ENCODE data around the gene MOXD1.
"Not testable (repeated sequence)": the region's sequence is repeated elsewhere in the genome, so short reads cannot be mapped to it uniquely, and the experiment has no call there.

MOXD1 gene

DNA sequence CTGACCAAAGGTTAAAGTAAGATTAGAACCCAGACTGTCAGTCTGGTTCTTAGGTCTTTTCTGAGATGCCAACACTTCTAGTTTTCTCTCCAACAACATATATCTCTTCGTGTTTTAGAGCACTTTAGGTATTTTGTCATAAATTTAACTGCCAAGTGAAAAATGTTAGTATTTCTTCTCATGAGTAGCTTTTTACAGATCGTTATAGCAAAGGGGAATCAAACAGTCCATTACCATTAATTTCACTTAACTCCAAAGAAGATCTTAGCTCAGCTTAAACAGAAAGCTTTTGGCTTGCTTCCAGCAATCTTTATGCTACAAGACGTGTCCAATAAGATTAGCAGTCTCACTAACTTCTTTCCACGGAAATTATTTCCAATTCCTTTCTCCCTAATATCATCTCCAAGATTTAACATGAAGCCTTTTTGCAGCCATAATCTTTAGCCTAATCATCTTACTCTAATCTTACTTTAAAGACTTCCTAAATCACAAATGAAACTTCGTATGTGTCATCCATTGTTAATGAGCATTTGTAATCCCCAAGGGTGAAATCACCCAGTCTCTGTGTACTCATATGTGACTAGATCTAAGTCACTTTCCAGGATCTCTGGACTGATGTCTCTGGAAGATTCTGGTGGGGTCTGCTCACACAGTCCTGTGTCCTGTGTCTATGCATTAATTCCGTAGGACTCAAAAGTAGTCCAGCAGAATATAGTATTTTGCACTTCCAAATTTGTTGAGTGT lies 38.7 kb downstream of the MOXD1 start:
- DNase-seq (ENCODE audit: low read depth) = no peak
- H3K4me3 ChIP-seq (ENCODE audit: low read depth, low read length) = no peak overlapping the region

DNA sequence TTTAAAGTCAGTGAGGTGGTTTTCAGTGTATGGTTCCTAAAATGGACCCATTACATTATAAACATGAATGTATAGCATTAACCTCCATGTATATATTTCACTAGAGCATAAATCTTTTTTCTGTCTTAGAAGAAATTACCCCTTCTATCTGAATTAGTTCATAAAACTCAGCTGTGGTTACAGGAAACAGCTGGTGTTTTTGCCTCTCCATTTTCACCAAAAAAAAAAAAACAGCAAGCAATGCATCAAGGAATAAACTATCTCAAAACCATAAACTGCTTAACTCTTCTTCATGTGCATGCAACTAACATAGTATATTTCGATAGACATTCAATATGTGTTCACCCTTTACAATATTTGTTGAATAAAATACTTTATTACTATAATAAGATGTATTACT lies 40.2 kb downstream of the MOXD1 start:
- DNase-seq (ENCODE audit: low read depth) = no peak
- no peak overlapping the region for H3K4me3 ChIP-seq (ENCODE audit: low read depth, low read length)

DNA sequence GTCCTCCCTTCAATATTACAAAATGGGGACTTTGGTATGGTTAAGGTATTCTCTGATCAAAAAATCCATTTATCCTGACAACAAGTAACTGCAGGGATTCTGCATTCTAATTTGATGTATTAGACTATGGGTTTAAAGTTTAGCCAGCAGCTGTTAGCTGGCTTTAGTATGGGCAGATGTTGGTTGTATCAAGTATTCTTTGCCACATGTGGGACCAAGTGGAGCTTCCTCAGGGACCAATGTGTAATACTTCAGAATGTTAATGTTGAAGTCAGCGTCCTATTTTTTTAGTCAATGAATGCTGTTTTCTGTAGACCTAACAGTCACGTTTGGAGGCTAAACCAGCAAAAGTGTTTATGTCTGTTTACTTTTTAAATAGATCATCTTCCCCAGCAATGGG lies 41.4 kb downstream of the MOXD1 start:
- H3K4me3 ChIP-seq (ENCODE audit: low read depth, low read length) = no peak overlapping the region
- DNase-seq (ENCODE audit: low read depth) = no peak

DNA sequence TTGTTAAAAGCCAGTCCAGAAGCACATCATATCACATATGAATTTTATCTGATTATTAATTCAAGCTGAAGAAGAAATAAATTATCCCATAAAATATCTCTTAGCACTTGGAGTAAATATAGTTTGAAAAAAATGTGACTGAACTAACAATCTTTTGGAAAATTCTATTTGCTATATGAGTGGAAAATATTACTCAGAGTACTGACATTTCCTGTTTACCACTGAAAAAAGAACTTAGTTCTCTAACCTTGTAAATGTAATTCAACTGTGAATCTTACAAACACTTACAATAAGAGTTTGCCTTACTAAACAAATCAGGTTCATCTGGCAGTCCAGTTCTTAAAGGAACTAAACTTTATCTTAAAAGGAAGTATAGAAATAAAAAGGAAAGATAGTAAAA lies 44.2 kb downstream of the MOXD1 start:
- H3K4me3 ChIP-seq (ENCODE audit: low read depth, low read length) = no peak overlapping the region
- no peak for DNase-seq (ENCODE audit: low read depth)

DNA sequence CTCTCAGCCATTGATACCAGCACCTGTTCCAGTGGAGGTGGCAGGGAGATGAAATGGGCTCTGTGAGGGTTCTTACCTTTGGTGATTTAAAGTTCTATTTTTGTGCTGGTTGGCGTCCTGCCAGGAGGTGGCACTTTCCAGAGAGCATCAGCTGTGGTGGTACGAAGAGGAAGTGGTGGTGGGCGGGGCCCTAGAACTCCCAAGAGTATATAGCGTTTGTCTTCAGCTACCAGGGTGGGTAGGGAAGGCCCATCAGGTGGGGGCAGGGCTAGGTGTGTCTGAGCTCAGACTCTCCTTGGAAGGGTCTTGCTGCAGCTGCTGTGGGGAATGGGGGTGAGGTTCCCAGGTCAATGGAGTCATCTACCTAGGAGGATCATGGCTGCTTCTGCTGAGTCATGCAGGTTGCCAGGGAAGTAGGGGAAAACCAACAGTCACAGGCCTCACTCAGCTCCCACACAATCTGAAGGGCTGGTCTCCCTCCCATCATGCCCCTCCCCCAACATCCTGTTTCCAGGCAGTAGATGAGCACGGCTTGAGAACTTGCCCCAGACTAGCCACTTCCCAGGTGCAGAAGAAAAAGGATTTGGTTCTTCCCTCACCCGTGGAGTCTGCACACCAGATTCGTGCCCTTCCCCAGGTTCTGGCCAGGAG lies 46.6 kb downstream of the MOXD1 start:
- no peak overlapping the region for H3K4me3 ChIP-seq (ENCODE audit: low read depth, low read length)
- DNase-seq (ENCODE audit: low read depth) = no peak

DNA sequence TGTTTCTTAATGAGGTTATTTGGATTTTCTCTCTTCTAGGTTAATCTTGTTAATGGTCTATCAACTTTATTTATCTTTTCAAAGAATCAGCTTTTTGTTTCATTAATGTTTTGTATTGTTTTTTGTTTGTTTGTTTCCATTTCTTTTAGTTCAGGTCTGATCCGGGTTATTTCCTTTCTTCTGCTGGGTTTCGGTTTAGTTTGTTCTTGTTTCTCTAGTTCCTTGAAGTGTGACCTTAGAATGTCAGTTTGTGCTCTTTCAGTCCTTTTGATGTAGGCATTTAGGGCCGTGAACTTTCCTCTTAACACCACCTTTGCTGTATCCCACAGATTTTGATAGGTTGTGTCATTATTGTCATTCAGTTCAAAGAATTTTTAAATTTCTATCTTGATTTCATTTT lies 49.3 kb downstream of the MOXD1 start:
- DNase-seq (ENCODE audit: low read depth); H3K4me3 ChIP-seq (ENCODE audit: low read depth, low read length): not testable (repeated sequence)

DNA sequence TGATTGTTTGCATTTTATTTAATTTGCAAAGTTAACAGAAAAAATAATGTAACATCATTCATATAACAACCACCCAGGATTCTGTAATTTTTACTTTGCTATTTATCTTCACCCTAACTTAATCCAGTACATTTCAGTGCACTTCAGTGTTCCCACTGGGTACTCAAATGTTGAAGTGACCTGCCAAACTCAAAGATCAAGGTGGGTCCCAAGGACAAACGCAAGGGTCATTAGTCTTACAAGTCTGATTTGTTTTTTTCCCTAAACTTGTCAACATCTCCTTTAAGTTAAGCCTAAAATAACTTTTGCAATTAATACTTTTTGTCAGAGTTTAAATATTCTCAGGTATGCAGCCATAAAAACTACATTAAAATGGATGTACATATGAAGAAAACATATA lies 53.0 kb downstream of the MOXD1 start:
- H3K4me3 ChIP-seq (ENCODE audit: low read depth, low read length) = no peak overlapping the region
- no peak for DNase-seq (ENCODE audit: low read depth)

DNA sequence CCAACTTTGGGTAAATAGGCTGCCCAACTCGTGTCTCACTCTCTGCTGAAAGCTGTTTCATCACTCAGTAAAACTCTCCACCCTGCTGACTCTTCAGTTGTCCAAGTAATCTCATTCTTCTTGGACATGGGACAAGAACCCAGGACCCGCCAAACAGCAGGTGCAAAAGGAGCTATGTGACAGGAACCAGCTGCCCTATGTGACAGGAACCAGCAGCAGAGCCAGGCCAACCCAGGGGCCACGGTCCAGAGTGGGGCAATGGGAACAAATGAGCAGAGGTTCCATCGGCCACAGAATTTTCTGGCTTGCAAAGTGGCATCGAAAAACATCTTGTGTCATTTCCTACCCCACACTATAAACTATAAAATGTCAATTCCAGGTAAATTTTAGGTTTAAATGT lies 56.5 kb downstream of the MOXD1 start:
- no peak overlapping the region for H3K4me3 ChIP-seq (ENCODE audit: low read depth, low read length)
- no peak for DNase-seq (ENCODE audit: low read depth)

DNA sequence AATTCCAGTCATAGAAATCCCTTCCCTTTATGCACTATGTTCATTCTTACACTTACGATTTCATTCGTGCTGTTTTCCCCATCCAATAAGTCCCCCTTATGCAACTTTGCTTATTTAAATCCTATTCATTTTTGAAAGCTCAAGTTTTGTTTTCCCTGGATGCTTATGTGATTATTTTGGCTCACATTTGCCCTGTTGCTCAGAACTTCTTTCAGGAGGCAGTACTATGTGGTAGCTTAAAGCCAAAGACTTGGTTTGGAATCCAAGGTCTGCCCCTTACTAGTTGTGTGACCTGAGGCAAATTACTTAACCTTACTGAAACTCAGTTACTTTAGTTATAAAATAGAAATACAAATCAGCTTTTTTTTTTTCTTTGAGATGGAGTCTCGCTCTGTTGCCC lies 59.6 kb downstream of the MOXD1 start:
- DNase-seq (ENCODE audit: low read depth) = peak; percentile 45

DNA sequence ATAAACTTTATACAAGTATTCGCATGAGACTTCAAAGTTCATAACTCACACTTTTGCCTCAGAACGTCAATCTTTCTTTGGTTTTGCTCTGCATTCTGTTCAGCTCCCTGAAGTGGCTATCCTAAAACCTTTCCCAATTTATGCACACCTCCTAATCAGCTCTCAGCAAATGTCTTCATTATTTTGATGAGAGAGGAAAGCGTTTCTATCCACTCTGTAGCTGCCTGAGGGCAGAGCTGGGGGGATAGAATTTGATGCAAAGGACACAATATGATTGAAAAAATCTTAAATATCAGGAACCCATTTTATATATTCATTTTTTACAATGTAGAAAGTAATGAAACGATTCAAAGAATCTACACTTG lies 66.8 kb downstream of the MOXD1 start:
- DNase-seq (ENCODE audit: low read depth) = no peak
- H3K4me3 ChIP-seq (ENCODE audit: low read depth, low read length) = no peak overlapping the region

More for the DNA sequence above, 59.6 kb downstream of the MOXD1 start:
- no peak overlapping the region for H3K4me3 ChIP-seq (ENCODE audit: low read depth, low read length)

DNA sequence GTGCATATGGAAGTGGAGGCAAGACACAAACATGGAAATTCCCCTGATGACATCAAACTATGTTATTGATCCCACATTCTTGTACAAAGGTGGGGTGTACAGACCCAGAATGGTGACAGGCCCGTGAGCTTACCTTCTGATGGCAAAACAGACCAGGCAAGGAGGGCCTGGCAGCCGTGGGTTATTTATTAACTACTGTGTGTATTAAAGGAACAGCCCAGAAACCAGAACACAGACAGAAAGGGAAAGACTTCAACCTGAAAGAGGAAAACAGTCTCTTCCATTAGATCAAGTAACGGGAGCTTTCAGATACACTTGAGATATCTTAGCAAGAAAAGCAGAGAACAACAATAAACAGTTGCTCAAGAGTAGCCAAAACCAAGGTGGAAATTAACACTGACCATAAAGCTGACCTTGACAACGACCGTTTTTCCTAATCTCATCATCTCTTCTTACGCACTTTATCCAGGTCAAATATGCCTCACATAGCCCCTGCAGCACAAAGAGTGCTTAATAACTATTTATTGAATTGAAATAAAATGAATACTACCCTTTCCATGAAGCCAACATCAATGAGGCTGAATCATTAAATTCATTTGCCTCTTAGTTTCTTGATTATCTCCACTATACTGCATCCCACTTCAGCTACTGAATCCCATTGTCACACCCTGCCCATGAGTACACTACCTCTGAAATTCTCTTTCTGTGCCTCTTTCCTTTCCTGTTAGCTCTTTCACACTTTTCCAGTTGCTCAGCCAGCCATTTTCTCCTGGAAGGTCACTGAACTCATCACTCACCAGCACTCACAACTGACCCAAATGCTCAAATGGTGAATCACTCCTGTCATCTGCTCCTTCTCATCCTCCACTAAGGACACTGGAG lies 67.4 kb downstream of the MOXD1 start:
- DNase-seq (ENCODE audit: low read depth) = peak; percentile 75
- H3K4me3 ChIP-seq (ENCODE audit: low read depth, low read length) = no peak overlapping the region

DNA sequence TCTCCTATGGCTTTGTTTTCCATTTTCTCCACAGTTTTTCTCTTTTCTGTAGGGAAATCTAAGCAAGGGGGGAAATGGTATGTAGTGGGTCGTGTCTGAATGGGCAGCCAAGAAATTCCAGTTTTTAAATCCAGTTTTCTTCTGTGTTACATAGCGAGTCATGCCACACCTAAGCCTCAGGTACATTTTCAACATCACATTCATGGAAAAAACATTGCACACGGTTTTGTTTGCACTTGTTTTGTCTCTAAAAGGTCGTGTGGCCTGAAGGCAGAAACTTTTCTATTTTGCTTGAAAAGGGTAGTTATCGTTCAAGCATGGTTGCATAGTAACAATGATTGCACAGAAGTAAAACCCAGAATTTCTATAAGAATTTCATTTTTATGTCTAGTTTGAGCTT lies 70.5 kb downstream of the MOXD1 start:
- DNase-seq (ENCODE audit: low read depth) = no peak
- H3K4me3 ChIP-seq (ENCODE audit: low read depth, low read length) = no peak overlapping the region

DNA sequence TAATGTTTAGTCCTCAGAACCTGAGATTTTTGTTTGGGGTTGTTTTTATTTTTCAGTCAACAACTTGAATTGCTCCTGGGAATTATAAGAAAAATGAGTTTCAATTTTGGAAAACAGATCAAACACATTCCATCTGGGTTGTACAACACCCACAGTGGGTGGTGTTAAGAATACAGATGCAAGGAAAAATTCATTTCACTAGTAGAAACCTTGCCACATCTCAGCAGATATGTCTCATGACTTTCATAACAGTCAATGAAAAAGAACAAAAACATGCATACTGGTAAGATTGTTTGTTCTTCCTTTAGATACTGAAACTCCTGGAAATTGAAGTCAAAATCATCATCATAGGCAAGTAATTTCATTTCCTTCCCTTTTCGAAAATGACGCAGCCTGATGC lies 78.9 kb downstream of the MOXD1 start:
- H3K4me3 ChIP-seq (ENCODE audit: low read depth, low read length) = no peak overlapping the region
- DNase-seq (ENCODE audit: low read depth) = peak; percentile 34

DNA sequence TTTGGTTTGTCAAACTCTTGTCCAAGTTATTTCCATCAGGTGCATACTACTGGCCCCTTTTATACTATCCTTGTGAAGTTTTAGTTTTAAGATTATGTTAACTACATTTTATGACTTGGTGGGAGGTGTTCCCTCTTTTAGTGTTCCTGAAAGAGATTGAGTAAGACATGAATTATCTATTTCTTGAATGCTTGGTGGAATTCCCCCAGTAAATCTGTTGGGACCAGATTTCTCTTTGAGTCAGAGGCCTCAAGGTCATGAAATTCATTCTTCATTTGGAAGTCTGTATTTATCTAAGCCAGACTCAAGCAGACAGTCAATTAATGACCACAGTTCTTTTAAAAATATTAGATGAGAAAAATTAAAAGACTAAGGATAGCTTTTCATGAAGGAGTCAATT lies 81.3 kb downstream of the MOXD1 start:
- DNase-seq (ENCODE audit: low read depth) = peak; percentile 66
- no peak overlapping the region for H3K4me3 ChIP-seq (ENCODE audit: low read depth, low read length)

DNA sequence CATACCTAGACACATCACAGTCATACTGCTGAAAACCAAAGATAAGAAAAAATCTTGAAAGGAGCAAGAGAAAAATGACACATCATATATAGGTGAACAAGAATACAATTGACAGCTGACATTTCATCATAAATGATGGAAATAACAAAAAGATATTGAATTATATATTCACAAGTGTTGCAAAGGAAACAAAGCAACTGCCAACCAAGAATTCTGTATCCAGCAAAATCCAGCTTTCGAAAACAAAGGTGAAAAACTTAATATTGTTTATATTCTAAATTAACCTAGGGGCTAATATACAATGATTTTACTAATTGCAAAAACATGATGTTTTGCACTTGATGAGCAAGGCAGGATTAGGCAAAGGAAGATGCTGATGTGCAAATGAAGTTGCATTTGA lies 84.3 kb downstream of the MOXD1 start:
- DNase-seq (ENCODE audit: low read depth) = no peak
- H3K4me3 ChIP-seq (ENCODE audit: low read depth, low read length) = no peak overlapping the region

DNA sequence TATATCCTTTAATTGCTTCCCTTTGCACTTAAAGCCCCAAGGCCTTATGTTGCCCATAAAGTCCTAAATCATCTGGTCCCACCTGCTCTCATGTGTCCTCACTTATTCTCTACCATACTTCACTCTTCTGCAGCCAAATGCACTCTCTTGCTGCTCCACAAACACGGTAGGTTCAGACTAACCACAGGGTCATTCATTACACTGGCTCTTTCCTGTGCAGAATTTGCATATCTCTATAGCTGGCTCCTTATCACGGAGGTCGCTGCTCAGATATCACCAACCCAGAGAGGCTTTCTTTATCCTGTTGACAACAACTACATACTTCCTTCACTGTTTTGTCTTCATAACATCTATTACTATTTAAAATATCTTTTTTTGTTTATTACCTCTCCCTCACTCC lies 86.8 kb downstream of the MOXD1 start:
- no peak for DNase-seq (ENCODE audit: low read depth)
- no peak overlapping the region for H3K4me3 ChIP-seq (ENCODE audit: low read depth, low read length)

DNA sequence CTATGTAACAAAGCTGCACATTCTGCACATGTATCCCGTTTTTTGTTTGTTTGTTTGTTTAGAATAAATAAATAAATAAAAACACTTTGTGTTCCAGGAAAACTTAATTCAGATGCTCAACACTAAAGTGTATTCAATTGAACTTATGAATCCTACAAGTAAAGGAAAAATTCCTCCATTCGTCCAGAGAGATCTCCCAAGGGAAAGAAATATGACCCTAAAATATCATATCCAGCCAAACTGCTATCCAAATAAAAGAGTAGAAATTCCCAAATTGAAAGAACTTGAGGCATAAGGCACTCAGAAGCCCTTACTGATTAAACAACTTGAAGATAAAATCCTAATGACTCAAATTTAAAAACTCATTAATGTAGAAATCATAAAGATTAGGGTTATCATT lies 90.4 kb downstream of the MOXD1 start:
- DNase-seq (ENCODE audit: low read depth) = no peak
- no peak overlapping the region for H3K4me3 ChIP-seq (ENCODE audit: low read depth, low read length)

DNA sequence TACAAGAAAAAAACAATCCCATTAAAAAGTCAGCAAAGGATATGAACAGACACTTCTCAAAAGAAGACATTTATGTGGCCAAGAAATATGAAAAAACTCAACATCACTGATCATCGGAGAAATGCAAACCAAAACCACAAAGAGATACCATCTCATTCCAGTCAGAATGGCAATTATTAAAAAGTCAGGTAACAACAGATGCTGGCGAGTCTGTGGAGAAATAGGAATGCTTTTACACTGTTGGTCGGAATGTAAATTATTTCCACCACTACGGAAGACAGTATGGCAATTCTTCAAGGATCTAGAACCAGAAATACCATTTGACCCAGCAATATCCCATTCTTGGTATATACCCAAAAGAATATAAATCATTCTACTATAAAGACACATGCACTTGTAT lies 91.1 kb downstream of the MOXD1 start:
- not testable (repeated sequence) for DNase-seq (ENCODE audit: low read depth); H3K4me3 ChIP-seq (ENCODE audit: low read depth, low read length)

DNA sequence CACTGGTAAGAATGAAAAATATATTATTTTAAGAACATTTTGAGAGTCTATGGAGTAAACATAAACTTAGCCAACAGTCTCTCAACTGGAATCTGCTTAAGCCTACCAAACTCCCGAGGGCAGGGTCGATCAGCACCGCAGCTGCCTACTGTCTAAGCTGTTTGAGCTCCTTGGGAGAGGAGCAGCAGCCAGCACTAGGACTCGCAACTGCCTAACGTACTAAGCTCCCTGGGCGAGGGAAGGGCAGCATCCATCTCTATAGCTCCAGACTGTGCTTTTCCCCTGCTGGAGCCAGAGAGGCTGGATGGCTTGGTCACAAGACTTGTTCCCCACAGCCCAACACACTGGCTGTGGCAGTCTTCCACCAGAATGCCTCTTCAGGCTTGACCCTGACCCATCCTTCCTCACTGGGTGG lies 96.4 kb downstream of the MOXD1 start:
- no peak for DNase-seq (ENCODE audit: low read depth)

DNA sequence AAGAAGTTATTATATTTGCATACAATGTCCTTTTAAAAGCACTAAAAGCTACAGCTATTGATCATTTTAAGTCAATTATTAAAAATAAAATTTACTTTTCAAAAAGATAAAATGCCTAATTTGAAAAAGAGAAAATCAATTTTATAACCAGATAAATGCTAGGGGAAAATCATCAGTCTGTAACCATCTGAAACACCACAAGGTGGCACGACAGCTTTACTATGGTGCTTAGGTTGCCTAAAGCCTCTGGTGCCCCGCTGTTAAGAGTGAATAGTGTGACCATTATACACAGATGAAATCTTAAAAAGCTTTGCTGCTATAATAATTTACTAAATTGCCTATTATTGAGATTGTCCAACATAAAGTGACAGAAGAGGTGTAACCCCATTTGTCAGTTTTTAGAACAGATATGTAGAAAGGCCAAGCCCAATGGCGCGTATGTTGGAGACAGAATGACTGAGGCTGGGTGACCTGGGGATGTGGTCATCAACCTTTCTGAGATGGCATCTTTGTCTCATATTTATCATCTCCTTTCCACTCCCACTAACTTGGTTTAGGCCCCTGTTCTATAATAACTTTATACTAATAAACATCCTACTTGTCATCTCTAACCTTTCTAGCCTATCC lies 100.8 kb downstream of the MOXD1 start:
- no peak for DNase-seq (ENCODE audit: low read depth)

More for the DNA sequence above, 96.4 kb downstream of the MOXD1 start:
- no peak overlapping the region for H3K4me3 ChIP-seq (ENCODE audit: low read depth, low read length)

More for the DNA sequence above, 100.8 kb downstream of the MOXD1 start:
- no peak overlapping the region for H3K4me3 ChIP-seq (ENCODE audit: low read depth, low read length)
